Measurements from ENCODE around the gene PCK2.

DNA sequence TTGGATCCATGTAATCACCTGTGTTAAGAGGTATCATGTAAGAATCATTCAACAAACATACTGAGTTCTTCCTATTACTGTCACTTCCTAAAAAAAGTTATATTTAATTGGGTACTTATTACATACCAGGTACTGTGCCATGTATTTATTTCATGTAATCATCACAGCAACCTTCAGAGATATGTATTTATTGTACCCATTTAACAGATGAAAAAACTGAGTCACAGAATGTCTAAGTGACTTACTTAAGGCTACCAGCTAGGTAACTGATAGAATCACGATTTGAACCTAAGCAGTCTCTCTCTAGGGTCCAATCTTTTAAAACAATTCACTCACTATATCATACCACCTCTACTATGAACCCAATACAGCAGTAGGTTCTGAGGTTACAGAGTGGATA lies 50.3 kb downstream of the PCK2 start:
- TF ChIP-seq, protein P1, sequence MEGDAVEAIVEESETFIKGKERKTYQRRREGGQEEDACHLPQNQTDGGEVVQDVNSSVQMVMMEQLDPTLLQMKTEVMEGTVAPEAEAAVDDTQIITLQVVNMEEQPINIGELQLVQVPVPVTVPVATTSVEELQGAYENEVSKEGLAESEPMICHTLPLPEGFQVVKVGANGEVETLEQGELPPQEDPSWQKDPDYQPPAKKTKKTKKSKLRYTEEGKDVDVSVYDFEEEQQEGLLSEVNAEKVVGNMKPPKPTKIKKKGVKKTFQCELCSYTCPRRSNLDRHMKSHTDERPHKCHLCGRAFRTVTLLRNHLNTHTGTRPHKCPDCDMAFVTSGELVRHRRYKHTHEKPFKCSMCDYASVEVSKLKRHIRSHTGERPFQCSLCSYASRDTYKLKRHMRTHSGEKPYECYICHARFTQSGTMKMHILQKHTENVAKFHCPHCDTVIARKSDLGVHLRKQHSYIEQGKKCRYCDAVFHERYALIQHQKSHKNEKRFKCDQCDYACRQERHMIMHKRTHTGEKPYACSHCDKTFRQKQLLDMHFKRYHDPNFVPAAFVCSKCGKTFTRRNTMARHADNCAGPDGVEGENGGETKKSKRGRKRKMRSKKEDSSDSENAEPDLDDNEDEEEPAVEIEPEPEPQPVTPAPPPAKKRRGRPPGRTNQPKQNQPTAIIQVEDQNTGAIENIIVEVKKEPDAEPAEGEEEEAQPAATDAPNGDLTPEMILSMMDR (IDR thresholded peaks at IDR 0.05): no peak
- TF ChIP-seq EP300 (IDR thresholded peaks at IDR 0.05) (no peak), MAFK (IDR thresholded peaks at IDR 0.05; ENCODE audit: partially characterized antibody) (no peak), POLR2A (IDR thresholded peaks at IDR 0.05; ENCODE audit: low read length) (no peak), HOXA7 (CRISPR knock-in tag; IDR thresholded peaks at IDR 0.05) (no peak)
- TF ChIP-seq, protein P2, sequence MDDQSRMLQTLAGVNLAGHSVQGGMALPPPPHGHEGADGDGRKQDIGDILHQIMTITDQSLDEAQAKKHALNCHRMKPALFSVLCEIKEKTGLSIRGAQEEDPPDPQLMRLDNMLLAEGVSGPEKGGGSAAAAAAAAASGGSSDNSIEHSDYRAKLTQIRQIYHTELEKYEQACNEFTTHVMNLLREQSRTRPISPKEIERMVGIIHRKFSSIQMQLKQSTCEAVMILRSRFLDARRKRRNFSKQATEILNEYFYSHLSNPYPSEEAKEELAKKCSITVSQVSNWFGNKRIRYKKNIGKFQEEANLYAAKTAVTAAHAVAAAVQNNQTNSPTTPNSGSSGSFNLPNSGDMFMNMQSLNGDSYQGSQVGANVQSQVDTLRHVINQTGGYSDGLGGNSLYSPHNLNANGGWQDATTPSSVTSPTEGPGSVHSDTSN (IDR thresholded peaks at IDR 0.05): no peak

All from A549 (cell line).